Activated gamma-delta T cell treated with Interleukin-2 at 50 U/mL for 16 hours (primary cell): Measurements from ENCODE around the gene OTX2.

Experiments used
- DNase-seq: peaks from one replicate; pipeline ENCODE4 v3.0.0-alpha.2; 2020

The OTX2 gene

DNA sequence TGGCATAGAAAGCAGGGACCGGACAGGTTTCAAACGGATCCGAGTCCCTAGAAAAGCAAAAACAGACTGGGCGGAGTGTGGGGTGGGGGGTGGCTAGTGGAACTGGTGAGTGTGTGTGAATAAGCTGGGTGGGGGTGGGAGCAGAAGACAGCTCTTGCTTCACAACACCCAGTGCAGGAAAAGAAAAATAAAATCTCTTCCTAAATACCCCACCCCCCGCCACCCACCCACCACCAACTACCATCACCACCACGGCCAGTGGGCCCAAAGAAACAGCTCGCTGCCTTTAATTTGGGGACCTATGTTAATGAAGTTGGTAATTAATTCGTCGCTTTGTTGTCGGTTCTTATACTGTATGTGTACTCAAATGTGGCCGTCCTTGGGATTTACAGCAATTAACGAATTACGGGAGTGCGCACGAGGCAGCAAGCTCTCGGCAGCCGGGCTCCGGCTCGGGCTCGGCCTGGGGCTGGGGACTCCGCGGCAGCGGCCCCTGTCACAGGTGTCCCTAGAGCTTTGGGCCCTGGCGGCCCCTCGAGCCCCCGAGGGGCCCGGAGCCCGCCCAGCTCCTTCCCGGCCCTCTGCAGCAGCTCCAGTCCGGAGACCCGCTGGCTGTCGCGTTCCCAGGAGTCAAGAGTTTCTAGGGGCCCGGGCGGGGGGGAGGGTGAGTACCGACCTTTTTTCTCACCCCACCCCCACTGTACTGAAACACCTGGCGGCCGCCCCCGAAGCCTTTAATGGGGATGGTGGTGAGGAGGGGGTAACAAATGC lies 1.5 kb upstream of the OTX2 start:
- DNase-seq = no peak

DNA sequence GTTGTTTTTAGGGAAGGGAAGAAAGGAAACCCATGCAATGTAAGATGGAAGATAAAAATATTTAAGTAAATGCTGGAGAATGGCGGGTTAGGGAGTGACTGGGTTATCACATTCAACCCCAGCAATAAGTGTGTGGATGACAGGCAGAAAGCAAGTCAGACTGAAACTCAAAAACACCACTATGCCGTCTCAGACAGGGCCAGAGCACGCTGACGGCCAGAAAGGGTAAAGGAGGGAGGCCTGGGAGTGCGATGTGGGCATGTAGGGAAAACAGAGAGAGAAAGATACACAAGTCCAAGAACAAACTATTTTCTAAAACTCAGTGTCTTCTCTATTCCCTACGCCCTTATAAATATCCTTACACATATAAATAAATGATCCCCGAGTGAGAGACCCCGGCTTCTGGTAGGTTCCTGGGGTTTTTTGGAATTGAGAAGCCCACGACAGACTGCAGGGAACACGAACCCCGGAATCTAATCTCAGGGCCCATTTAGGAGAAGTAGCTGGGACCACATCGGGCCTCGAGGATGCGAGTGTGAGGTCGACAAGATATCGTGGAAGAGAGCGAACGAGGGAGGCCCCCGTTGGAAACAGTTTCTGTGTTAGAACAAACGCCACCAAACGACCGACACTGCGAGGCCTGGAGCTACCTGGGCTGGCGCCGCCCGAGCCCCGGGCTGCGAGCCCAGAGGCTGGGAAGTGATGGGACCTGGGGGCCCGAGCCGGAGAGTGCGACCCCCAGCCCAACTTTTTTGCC lies 735 bp upstream of the OTX2 start:
- no peak for DNase-seq

DNA sequence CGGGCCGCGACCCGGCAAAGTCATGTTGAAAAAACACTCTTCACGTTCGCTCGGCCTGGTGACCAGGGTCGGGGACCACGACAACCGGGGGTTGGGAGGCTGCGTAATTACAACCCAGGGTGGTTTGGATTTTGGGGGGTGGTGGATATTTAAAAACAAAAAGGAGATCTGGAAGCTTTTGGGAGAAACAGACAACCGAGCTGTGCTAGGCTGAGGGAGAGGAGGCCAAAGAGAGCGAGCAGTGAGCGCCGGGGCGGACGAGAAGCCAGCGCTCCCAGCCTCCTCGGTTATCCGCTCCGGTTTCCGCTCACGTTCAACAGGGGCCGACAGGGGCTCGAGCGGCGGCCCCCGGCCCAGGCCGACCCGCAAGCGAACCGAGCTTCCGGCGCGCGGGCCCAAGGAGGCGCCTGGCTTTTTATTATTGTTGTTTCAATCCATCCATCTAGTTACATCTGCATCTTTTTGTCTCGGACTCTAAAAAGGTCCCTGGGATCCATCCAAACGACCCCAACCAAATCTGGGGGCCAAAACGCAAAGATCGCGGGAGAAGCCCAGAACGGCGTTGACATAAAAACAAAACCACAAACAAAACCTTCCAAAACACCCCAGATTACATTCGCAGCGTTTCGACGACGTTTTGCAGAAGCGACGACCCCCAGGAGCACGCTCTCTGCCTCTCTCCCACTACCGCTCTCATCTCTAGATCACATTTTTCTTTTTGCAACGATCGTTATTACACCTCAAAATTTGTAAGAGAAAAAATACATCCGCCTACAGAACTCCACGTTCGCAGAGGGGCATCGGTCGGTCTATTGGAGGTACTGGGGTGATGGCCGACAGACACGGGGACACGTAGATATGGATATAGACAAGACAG lies 771 bp downstream of the OTX2 start:
- DNase-seq = no peak

DNA sequence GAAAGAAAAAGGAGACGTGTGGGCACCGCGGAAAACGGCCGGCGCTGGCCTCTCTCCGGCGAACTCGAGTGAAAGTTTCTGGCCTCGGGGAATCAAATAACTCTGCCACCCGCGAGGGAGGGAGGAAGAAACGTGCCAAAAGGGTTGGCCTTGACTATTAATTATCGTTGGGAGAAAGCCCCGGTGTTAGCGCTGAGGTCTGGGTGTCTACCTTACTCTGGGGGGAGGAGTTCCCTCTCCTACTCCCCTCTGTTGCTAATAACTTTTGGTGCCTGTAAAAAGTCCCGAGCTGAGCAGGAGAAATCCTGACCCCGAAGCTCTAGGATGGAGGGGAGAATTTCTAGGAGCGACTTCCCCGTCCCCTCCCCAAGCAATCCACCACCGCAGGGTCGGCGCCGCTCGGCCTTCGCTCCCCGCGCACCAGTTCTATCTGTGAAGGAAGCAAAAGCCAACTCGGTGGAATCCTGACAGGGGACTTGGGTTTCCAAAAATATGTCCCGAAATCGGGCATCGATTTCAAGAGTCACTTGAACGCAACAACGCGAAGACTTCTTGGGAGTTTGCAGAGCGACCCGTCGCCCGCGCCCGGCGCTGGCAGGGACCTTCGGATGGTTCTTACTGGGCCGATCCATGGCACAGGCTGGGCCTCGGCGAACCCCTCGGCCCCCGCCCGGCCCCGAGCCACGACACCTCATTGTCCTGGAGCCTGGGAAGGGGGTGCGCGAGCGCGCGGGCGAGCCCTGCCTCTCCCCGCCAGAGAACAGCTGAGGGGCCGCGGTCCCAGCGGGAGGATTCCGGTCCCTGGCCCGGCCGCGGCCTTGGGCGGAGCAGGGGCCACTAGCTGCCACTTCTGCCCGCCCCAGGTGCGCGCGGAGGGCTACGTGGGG lies 1.7 kb downstream of the OTX2 start:
- DNase-seq = no peak

DNA sequence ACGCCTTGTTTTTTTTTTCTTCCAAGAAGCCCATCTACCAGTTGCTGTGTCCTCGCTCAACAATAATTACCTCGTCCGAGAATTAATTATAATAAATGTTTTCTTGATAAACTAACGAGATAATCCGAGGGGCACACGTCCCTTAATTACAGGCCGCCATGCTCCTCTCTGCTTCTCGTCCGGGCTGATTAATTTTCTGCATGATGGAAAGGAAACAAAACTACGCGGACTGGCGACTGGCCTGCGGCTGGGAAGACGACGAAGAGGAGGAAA lies 2.2 kb downstream of the OTX2 start:
- DNase-seq = no peak

DNA sequence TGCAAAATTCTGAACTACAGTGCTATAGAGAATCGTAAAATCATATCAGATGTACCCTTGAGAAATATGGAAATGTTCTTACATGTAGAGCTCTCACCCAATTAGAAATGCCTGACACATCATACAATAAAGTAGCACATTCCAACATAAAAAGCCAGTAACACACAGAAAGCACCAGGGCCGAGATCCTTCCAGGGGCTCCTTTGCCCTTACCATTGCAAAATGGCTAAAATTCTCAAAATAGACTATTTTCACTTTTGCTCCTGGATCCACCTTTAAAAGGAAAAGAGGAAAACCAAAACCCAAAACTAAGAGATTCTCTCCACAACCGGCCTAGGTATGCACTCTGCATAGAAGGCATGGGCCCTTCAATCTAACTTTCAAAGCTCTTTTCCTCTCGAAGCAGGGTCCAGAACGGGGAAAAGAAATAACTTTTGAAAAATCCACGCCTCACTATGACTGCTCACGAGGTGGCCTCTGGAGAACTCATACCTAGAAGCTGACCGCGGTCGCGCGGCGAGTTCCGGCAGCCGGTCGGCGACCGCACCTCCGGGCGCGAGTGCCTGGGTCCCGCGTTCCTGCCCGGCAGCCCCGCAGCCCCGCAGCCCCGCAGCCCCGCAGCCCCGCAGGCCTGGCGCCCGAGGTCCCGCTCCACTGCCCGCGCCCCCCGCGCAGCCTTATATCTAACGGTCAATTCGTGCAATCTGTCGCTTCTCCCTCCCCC lies 2.7 kb downstream of the OTX2 start:
- no peak for DNase-seq

DNA sequence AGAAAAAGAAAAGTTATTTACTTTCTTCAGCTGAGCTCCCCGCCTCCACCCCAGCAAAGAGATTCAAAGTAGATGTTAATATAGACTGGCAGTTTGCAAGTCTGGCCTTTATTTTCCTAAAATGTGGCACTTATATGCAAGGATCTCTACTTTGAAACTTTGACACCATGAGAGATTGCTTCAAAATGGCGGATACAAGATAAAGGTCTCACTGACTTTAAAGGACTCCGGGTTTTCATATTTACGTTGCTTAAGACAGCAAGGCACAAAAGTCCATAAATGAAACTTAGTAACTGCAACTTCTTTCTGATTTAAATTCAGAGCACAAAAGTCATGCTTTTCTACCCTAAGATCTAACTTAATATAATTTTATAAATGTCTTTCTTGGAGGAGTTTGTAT lies 3.5 kb downstream of the OTX2 start:
- no peak for DNase-seq

DNA sequence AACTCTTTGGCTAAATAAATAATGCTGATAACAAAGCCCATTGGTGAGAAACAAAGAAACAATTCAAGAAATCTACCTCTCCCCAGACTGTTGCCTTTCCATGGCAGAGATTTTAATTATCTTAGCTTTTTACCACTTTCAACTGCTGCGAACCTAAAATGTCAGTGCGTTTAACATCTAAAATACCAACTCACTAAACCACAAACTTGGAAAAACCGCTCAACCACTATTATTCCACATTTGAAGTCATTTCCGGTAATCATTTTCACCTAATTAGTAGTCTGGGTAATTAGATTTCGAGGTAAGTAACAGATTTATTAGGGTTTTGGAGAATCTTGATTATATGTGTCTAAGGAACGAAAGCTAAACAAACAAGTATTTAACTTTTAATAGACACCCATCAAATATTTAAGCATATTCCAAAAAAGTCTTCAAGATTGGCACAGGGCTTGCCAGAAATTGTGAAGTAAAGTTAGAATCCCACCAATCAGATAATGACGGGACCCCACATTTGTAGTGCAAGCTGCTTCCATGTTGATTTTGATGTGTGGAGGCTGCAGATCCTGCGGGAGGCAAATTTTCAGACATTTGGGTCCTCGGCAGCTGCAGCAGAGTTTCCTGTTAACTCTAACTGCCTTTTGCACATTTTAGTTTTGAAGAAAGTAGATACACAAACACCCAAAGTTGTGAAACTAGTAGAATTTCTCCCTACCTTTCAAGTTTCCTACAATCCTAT lies 4.1 kb downstream of the OTX2 start:
- DNase-seq = no peak

DNA sequence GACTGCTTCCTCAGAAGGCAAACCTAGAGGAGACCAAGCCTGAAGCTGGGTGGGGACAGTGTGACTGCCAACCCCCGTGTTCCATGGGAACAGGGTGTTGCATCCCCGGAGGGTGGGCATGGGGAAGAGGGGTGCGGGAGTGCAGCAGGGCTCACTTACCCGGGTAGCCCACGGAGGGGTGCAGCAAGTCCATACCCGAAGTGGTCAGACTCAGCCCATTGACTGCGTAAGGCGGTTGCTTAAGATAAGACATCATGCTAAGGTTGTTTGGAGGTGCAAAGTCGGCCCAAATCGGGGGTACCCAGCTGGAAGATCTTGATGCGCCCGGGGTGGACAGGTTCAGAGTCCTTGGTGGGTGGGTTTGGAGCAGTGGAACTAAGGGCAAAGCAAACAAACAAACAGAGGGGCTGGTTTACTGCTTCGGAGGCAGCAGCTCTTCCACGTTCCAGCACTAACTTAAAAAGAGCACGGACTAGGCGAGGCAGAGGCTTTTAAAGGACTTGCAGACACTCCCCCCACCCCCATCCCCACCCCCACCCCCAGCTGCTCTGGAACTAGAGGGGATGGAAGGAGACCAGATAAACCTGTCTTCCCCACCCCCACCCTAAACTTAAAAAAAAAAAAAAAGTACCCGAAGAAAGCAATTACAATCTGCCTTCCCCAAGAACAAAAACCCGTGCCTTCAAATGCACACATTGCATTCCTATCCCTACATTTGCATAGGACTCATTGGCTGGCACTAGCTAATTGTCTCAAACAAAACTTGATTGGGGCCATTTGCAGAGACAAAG lies 4.9 kb downstream of the OTX2 start:
- DNase-seq = no peak

DNA sequence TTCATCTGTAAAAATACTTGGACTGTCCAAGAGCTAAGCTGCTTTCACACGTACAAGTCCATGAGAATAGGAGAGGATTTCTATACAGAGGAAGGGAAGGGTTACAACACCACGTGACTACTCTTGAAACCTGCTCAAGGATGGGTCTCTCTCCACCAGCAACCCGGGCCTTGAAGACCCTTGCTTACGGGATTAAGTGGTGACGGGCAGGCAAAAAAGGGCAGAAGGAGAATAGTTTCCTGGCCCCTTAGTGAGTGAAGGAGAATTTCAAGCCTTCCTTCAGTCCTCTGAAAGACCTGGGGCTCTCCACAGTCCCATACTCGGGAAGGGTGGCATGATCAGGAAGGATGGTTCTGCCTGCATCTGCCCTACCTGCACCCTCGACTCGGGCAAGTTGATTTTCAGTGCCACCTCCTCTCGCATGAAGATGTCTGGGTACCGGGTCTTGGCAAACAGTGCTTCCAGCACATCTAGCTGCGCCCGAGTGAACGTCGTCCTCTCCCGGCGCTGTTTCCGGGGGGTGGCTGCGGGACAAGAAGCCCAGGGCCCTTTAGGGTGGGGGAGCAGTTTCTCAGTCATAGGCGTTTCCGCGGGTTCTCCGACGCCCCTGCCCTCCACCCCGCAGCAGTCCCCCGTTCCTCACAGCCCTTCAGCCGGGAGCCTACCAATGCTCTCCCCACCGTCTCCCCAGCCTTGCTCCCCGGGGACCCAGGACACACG lies 6.3 kb downstream of the OTX2 start:
- no peak for DNase-seq

DNA sequence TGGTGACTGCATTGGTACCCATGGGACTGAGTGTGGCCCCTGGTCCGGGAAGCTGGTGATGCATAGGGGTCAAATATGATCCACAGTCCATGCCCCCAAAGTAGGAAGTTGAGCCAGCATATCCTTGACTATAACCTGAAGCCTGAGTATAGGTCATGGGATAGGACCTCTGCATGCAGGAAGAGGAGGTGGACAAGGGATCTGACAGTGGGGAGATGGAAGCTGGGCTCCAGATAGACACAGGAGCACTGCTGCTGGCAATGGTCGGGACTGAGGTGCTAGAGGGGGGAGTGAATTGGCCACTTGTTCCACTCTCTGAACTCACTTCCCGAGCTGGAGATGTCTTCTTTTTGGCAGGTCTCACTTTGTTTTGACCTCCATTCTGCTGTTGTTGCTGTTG lies 8.4 kb downstream of the OTX2 start:
- no peak for DNase-seq

DNA sequence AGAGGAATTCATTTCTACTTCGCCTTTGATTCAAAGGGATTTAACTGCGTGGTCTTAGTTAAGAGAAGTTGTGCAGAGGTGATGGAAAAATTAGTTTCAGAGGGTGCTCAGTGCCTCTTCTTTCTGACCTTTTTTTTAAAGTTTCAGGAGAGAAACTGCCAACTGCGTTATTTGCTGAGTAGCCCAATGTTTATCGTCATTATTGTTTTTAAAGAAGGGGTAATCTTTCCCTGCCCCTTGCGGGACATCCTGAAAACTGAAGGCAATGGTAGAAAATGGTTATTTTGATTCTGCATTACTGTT lies 11.0 kb downstream of the OTX2 start:
- DNase-seq = no peak

DNA sequence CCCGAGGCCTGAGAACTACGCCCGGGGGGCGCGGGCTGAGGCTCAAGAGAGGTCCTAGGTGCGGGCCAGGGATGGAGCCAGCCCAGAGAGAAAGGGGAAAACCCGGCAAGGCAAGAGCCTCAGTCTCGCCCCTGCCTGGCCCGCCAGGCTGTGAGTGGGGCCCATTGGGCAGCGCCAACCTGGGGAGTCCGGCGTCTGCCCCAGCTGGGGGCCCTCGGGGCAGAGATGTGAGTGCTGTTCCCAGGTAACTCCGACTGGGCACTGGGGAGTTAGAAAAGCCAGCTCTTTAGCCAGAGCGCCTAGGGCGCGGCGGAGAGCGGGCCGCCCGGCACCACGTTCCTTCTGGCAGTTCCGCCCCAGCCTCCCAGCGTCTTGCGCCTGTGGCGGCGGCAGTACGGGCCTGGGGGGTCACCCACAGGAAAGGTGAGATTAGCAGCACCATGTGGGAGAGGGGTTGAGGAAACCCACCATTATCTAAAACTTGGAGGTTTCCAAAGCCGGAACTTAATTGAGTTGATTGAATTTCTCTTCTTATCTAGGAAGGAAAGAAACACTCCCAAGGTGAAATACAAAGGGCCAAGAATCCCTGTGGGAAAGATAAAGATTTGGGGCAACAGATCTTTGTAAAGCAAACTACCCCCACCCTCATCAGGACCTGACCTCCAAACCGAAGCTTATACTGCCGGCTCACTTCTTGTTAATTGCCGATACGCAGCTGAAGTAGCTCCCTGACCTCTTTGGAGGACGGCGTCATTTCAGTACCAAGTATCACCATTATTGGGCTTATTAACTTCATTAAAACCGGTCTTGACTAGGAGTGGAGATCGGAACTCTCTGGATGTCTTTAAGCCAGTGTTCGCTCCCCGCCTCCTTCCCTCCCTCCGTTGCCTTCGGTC lies 11.6 kb downstream of the OTX2 start:
- no peak for DNase-seq

DNA sequence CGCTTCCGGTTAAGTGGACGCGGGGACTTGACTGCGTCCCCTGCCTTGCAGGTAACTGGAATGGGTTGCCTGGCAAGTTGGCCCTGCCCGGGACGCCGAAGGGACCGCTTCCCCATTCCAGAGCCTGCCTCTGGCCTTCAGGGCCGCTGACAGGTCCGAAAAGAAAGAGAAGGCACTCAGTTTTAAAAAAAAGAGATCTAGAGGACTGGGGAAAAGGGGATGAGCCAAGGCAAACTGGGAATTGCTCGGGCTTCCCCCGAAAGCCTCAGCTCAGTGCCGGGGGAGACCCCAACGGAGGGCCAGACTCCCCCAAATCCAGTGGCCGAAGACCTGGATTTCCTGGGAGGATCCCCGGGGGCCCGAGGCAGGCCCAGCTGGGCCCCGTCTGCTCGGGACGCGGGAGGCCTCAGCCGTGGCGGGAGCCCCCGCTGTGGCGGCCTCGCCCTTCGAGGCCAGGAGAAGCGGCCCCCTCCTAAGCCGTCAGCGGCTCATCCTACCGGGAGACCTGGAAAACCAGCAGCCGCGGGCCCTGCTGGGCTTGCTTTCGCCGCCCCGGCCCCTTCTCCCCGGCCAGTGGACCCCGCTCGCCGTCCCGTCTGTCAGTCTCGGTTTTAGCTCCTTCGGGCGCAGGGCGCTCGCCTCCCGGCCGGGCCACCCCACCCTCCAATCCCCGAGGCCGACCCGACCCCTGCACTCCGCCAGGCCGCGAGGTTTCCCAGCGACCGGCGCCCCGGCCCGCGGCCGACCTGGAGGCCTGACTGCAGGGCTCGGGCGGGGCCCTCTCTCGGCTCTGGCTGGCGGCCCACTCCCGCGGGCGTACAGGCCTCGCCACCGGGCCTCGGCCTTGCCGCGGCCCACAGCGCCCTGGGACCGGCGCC lies 12.5 kb downstream of the OTX2 start:
- DNase-seq = no peak

DNA sequence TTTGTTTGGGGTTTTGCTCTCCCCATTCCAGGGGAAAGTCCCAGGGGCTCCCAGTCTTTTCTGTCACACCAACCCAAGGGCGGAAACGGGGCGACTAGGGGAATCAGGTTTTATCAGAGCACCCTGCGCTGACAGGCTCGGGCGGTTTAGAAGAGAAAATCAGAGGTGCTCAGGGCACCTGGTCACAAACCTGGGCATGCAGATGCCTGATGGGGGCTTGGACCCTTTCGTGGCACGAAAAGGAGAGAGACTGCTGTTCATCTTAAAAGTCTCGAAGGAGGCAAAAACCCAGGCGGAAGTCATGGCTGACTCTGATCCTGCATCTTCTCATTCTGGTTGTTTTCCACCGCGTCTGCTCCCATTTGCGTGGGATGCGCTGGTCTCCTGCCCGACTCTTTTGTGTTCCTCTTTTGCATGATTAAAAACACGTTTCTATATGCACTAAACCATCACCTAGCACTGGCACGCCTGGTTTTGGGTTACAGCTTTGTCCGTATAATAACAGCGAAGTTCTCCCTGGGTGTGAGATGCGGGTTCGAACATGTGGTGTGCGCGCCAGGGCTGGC lies 13.2 kb downstream of the OTX2 start:
- no peak for DNase-seq

DNA sequence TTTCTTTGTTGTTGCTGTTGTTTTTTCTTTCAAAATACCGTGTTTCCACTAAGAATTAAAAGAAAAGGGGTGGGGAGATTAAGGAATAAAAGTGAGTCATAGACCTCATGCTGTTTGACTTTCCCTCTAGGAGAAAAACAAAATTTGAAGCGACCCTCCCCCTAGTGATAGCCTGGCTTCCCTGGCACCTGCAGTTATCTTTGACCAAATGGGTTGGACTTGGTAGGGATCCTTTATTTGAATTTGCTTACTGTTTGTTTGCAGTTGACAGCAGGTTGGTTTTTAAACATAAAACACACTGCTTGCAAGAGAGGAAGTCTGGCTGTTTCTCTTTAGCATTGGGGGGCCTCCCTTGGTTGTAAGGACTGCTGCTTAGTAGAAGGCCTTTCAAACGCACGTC lies 14.0 kb downstream of the OTX2 start:
- no peak for DNase-seq

DNA sequence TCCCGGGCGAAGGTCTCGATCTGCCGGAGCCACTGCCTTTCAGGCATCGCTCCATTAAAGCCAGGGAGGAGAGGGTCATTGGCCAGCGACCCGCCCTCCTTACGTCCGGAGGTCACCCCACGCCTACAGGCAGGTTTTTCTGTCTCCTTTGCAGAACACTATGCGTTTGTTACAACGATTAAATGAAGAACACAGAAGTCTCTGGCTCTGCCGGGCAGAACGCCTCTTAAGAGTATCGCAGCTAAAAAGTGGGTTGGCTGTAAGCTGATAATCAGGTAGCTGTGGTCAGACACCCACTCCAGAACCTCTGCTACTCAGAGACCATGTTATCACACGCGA lies 15.0 kb downstream of the OTX2 start:
- DNase-seq = no peak
